GM12872 (cell line): Measurements from ENCODE around the gene FDXR.

ENCODE experiments used
- TF ChIP-seq, protein P1 (sequence below): IDR thresholded peaks from 3 replicates; pipeline ENCODE4 v1.5.1; 2011; ENCODE audit warnings: low read depth, mild to moderate bottlenecking, low read length, moderate library complexity; ENCODE audit not compliant: insufficient read depth

Gene FDXR

GRCh38 chr17:74892013-74892841 lies 19.4 kb upstream of the FDXR start:
- TF ChIP-seq, protein P1, sequence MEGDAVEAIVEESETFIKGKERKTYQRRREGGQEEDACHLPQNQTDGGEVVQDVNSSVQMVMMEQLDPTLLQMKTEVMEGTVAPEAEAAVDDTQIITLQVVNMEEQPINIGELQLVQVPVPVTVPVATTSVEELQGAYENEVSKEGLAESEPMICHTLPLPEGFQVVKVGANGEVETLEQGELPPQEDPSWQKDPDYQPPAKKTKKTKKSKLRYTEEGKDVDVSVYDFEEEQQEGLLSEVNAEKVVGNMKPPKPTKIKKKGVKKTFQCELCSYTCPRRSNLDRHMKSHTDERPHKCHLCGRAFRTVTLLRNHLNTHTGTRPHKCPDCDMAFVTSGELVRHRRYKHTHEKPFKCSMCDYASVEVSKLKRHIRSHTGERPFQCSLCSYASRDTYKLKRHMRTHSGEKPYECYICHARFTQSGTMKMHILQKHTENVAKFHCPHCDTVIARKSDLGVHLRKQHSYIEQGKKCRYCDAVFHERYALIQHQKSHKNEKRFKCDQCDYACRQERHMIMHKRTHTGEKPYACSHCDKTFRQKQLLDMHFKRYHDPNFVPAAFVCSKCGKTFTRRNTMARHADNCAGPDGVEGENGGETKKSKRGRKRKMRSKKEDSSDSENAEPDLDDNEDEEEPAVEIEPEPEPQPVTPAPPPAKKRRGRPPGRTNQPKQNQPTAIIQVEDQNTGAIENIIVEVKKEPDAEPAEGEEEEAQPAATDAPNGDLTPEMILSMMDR: no peak

GRCh38 chr17:74890554-74890953 lies 17.8 kb upstream of the FDXR start:
- TF ChIP-seq, protein P1: no peak

- TF ChIP-seq, protein P1: no peak
Observed at GRCh38 chr17:74888469-74888868, 15.7 kb upstream of the FDXR start.

- TF ChIP-seq, protein P1: no peak
Observed at GRCh38 chr17:74883241-74883745, 10.5 kb upstream of the FDXR start.

- TF ChIP-seq, protein P1: 0 out of 3 replicates have a peak, but pooled peaks have one; percentile 8
Observed at GRCh38 chr17:74882517-74883240, 9.9 kb upstream of the FDXR start.

- TF ChIP-seq, protein P1: no peak
Observed at GRCh38 chr17:74881073-74881472, 8.3 kb upstream of the FDXR start.

GRCh38 chr17:74879308-74879707 lies 6.5 kb upstream of the FDXR start:
- TF ChIP-seq, protein P1: no peak
